HL-60 (cell line): ENCODE results near the gene POLG2.
A peak's percentile ranks its signal among the peaks of the same experiment; 100 is the strongest.

Experiments
- DNase-seq, 2 experiments: peaks; one replicate each; pipeline ENCODE4 v3.0.0-alpha.2; 2010 to 2020; ENCODE audit warnings: low read depth in 1 of 2, low spot score in 1 of 2
- H3K27ac ChIP-seq: fragments of 250-450 bp; sonication (Bioruptor Pico); replicated peaks from 2 replicates; pipeline ENCODE4 v1.5.1; 2020; ENCODE audit warnings: mild to moderate bottlenecking, moderate library complexity
- H3K27me3 ChIP-seq: fragments of 250-450 bp; sonication (Bioruptor Pico); 2 replicates; pipeline ENCODE4 v1.5.1; 2021; ENCODE audit warnings: mild to moderate bottlenecking, moderate library complexity; ENCODE audit not compliant: insufficient read depth, poor library complexity, severe bottlenecking
- H3K4me3 ChIP-seq: replicated peaks from 2 replicates; pipeline ENCODE4 v1.5.1; 2011; ENCODE audit warnings: mild to moderate bottlenecking, control low read depth, low read length; ENCODE audit not compliant: insufficient read depth
- GABPA ChIP-seq: IDR thresholded peaks from 2 replicates; pipeline ENCODE4 v1.6.1; 2012; ENCODE audit warnings: low read depth
- POLR2AphosphoS5 ChIP-seq: IDR thresholded peaks from 2 replicates; pipeline ENCODE4 v1.6.1; 2012; ENCODE audit warnings: low read depth
- REST ChIP-seq: IDR thresholded peaks from 2 replicates; pipeline ENCODE4 v1.6.1; 2012; ENCODE audit warnings: low read depth; ENCODE audit not compliant: insufficient replicate concordance
- SPI1 ChIP-seq: IDR thresholded peaks from 2 replicates; pipeline ENCODE4 v1.6.1; 2012; ENCODE audit warnings: low read depth, mild to moderate bottlenecking, borderline replicate concordance
- TF ChIP-seq, protein P1 (sequence below): IDR thresholded peaks from one replicate; pipeline ENCODE4 v1.5.1; 2011; ENCODE audit warnings: low read length, control low read depth, inconsistent platforms; ENCODE audit not compliant: insufficient read depth

The POLG2 gene

DNA sequence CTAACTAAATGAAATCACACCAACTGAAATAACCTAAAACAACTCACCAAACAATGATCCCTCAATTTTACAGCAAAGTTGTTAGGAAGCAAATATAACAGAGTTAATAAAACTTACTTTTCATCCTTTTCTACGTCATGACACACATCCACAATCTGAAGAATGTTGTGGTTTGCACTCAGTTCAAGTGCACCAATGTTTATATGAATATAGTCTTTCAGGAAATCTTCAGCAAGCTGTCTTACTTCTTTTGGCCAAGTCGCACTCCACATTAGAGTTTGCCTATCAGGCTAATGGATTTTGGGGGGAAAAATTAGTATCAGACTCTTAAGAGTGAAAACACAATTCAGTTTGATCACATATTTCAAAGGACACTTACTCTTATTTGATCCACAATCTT is 6.0 kb upstream of the POLG2 start:
- Histone ChIP-seq H3K27ac (no peak overlapping the region), H3K4me3 (no peak overlapping the region), H3K27me3 (no peaks in the 10 kb centered on the region)
- DNase-seq: peak in 1 of 2 experiments; percentile 29
- TF ChIP-seq POLR2AphosphoS5 (no peak), GABPA (no peak), SPI1 (no peak), REST (no peak)
- TF ChIP-seq, protein P1, sequence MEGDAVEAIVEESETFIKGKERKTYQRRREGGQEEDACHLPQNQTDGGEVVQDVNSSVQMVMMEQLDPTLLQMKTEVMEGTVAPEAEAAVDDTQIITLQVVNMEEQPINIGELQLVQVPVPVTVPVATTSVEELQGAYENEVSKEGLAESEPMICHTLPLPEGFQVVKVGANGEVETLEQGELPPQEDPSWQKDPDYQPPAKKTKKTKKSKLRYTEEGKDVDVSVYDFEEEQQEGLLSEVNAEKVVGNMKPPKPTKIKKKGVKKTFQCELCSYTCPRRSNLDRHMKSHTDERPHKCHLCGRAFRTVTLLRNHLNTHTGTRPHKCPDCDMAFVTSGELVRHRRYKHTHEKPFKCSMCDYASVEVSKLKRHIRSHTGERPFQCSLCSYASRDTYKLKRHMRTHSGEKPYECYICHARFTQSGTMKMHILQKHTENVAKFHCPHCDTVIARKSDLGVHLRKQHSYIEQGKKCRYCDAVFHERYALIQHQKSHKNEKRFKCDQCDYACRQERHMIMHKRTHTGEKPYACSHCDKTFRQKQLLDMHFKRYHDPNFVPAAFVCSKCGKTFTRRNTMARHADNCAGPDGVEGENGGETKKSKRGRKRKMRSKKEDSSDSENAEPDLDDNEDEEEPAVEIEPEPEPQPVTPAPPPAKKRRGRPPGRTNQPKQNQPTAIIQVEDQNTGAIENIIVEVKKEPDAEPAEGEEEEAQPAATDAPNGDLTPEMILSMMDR: no peak

- DNase-seq: peak in 1 of 2 experiments; percentile 38
- Histone ChIP-seq H3K4me3 (no peak overlapping the region), H3K27me3 (no peaks in the 10 kb centered on the region), H3K27ac (no peak overlapping the region)
- TF ChIP-seq SPI1 (no peak), REST (no peak), POLR2AphosphoS5 (no peak), GABPA (no peak)
- TF ChIP-seq, protein P1: no peak
Measured at GRCh38 chr17:64502021-64502420, 5.2 kb upstream of the POLG2 start.

- H3K27me3 ChIP-seq: no peaks in the 10 kb centered on the region
- TF ChIP-seq, protein P1: no peak
- TF ChIP-seq POLR2AphosphoS5: peak; percentile 22; the same call in 1 of the 2 replicates
- DNase-seq: peak in 1 of 2 experiments; percentile 47
- H3K4me3 ChIP-seq: no peak overlapping the region
- H3K27ac ChIP-seq: no peak overlapping the region
Measured at GRCh38 chr17:64500862-64501765, 4.3 kb upstream of the POLG2 start.
